ENCODE measurements around the gene CA10.

DNA sequence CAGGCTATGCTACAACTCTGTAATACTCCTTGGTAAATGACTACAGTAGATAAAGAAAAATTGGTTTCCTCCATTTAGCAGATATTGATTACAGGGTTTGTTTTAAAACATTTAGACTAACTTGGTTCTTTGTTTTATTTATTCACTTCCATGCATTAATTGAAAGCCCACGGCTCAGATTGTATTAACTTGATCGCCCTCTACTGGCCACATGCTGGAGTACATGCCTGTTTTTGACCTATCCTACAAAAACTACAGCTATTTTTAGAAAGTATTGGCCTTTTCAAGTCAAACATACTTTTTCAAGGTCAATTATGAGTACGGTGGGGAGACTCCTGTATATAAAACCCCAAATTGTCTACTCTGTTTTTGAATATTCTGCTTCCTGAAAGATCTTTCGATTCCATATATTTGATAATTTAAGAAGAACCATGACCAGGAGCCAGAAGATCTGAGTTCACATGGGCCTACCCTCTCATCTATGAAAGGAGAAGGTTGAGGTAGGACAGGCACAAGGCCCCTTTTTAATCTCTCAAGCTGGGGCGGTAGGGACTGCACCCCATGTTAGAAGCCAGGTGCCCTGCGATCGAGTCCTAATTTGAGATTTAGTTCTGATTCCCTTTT is 51.8 kb downstream of the CA10 start:
- no peak for TF ChIP-seq POLR2A (IDR thresholded peaks at IDR 0.05)
- TF ChIP-seq, protein P1, sequence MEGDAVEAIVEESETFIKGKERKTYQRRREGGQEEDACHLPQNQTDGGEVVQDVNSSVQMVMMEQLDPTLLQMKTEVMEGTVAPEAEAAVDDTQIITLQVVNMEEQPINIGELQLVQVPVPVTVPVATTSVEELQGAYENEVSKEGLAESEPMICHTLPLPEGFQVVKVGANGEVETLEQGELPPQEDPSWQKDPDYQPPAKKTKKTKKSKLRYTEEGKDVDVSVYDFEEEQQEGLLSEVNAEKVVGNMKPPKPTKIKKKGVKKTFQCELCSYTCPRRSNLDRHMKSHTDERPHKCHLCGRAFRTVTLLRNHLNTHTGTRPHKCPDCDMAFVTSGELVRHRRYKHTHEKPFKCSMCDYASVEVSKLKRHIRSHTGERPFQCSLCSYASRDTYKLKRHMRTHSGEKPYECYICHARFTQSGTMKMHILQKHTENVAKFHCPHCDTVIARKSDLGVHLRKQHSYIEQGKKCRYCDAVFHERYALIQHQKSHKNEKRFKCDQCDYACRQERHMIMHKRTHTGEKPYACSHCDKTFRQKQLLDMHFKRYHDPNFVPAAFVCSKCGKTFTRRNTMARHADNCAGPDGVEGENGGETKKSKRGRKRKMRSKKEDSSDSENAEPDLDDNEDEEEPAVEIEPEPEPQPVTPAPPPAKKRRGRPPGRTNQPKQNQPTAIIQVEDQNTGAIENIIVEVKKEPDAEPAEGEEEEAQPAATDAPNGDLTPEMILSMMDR (IDR thresholded peaks at IDR 0.05): peak; percentile 67 to 75 (median 70)
- no peak for TF ChIP-seq POLR2AphosphoS5 (IDR thresholded peaks at IDR 0.05)
- no peak for TF ChIP-seq EP300 (IDR thresholded peaks at IDR 0.05; ENCODE audit: low read depth)

Data from transverse colon (tissue), 4 donors.